ENCODE measurements around the gene DNPH1.

Gene DNPH1

DNA sequence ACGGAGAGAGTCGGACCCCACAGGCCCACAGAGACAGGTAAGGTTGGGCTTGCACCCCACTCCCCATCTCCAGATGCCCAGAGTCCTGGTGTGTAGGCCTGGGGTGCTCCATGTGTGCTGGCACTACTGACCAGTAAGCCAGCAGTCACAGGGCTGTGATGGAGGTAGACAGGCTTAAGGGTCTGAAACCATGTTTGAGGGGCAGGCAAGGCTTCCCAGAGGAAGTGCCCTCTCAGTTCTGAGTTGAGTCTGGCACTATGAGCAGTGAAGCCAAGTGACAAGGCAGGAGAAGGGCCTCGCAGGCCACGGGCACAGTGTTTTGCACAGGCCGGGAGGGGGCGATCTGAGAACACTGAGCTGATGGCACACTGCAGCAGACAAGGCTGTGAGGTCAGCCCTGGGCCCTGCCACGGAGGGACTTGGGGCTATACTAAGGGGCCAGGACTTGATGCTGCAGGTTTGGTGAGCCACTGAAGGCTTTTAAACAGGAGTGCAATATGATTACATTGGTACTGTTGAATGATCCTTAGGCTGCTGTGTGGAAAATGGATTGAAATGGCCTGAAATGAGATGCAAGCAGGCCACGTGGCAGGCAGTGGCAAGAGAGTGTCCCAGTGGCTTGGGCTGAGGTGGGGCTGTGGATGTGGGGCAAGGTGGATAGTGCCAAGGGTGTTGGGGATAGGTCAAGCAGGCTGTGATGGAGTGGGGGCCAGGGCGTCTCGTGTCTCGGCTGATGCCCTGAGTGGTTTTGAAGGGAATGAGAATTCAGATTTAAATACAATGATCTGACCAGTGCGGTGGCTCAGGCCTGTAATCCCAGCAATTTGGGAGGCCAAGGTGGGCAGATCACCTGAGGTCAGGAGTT, 34.3 kb upstream of the DNPH1 start:
- DNase-seq (ENCODE audit: low read depth in 2 of 2): peak; percentile 51 to 53

DNA sequence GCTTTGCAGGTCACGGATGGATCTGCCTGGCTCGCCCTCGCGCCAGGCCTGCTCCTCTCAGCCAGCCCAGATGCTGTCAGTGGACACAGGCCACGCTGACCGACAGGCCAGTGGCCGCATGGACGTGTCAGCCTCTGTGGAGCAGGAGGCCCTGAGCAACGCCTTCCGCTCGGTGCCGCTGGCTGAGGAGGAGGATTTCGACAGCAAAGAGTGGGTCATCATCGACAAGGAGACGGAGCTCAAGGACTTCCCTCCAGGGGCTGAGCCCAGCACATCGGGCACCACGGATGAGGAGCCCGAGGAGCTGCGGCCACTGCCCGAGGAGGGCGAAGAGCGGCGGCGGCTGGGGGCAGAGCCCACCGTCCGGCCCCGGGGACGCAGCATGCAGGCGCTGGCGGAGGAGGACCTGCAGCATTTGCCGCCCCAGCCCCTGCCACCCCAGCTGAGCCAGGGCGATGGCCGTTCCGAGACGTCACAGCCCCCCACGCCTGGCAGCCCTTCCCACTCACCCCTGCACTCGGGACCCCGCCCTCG, 33.6 kb upstream of the DNPH1 start:
- no peak for DNase-seq (ENCODE audit: low read depth in 2 of 2)

DNA sequence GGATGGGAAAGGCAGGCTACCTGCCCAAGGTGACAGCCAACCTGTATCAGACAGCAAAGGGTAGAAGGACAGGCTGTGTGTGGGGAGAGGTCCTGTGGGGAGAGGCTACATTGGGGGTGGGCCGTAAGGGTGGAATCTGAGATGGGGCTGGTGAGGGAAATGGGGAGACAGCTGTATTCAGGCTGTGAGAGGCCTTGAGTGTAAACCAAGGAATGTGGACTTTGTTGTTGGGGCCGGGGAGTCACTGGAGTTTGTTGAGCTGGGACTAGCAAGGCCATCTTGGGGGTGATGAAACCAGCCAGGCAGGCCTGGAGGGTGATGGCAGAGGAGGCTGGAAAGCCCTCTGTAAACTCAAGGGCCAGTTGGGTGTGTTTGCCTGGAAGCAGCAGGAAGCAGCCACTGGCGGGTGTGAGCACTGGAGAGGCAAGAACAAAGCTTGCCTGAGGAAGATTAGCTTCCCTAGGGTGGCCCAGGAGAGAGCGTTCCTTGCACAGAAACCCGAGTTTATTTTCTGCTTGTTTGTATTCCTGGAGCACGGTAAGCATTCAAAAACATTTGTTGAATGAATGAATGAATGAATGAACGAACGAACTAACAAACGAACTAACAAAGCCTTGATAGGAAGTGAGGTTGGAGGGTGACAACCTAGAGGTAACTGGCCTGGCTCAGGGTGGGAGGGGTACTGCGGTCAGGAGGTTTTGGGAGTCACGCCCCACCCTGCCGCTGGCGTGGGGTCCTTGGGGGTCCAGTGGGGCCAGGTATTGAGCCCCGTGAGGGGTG, 32.9 kb upstream of the DNPH1 start:
- DNase-seq (ENCODE audit: low read depth in 2 of 2): no peak

DNA sequence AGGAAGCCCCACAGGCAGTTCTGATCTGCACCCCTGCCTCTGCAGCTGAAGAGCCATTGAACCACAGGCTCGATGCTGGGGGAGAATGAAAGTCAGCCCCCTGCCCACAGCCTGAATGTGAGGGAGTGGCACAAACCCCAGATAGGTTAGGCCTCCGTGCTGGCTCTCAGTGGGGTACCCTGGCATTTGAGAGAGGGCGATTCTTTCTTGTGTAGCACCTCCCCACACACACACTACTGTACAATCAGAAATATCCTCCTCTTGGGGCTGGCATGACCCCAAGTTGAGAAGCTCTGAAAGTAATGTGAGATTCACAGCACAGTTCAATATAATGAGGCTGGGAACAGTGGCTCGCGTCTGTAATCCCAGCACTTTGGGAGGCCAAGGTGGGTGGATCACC, 31.9 kb upstream of the DNPH1 start:
- no peak for DNase-seq (ENCODE audit: low read depth in 2 of 2)

DNA sequence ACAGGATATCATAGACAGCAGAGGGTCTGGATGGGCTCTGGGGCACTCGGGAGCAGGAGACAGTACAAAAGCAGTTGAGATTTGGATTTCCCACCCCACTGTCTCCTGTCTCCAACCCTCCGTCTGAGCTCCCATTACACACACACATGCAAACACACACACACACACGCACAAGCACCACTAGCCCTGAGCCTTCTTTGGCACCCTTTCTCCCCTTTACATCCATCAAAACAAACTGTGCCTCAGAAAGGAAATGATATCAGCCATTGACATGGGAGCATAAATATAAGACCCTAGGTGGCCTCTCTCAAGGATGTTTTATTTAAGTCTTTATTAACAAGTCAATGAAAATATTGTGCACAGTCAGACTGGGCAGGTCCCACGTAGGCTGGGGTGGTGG, 31.5 kb upstream of the DNPH1 start:
- no peak for DNase-seq (ENCODE audit: low read depth in 2 of 2)

DNA sequence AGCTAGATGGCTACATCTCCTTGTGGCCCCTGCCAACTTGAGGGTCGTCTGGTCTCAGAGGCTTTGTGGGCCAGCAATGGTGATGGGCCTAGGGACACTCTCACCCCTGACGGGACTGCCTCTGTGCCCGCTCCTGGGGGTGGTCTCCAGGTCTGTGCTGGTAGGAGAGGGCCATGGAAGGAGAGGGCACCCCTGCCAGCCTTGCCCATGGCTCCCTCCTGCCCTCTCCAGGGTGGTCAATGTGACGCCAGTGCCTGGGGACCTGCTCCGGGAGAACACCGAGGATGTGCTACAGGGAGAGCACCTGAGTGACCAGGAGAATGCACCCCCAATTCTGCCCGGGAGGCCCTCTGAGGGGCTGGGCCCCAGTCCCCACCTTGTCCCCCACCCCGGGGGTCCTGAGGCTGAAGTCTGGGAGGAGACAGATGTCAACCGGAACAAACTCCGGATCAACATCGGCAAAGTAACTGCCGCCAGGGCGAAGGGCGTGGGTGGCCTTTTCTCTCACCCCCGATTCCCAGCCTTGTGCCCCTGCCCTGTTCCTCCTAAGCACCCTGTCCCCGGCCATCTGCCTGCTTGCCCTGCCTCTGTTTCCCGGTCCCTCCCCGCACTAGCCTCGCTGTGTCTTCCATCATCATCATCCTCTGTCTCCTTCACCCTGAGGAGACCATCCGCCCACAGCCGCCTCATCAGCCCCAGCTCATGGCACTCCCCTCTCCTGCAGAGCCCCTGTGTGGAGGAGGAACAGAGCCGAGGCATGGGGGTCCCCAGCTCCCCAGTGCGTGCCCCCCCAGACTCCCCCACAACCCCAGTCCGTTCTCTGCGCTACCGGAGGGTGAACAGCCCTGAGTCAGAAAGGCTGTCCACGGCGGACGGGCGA, 29.8 kb upstream of the DNPH1 start:
- no peak for DNase-seq (ENCODE audit: low read depth in 2 of 2)

DNA sequence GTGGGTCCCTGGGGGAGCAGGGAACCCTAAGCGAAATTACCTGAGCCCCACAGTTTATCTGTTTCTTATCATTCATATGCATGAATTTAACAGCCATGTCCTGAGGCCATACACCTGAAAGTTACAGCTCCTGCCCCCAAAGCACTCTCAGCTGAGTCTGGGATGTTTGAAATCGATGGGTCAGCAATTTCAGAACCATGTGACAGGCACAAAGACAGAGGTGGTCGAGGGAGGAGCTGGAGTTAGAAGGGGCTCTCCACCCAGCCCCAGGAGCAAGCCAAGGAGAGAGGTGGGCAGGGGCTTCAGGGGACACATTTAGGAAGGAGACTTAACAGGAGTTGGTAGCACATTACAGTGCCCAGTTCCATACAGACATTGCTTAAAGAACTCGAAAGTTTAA, 28.9 kb upstream of the DNPH1 start:
- no peak for DNase-seq (ENCODE audit: low read depth in 2 of 2)

DNA sequence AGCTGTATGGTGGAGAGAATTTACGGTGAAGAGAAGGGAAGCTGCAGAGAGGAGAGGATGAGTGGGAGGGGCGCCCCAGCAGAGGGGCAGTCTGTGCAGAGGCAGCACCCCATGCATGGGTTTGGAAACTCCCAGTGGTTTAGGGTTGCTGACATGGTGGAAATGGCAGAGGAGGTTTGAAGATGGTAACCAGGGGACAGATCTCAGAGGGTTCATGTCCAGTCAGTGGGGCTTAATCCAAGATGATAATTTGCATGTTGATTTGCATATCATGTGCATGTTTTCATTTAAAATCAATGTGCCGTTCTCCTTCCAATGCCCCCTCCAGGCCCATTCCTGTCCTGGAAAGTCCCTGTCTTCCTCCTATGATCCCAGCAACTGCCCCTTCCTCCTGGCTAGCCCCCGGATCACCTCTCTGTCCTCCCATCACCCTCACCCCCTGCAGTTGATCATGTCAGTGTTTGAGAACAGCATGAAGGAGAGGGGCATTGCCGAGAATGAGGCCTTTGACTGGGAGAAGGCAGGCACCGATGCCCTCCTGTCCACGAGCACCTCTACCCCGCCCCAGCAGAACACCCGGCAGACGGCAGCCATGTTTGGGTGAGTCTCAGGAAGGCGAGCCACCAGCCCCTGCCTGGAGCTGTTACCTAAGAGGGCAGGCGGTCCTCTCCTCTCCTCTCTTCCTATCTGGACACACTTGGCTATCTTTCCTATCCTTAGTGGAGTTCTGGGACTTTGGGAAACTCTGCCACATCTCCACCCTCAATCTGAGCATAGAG, 28.3 kb upstream of the DNPH1 start:
- no peak for DNase-seq (ENCODE audit: low read depth in 2 of 2)

DNA sequence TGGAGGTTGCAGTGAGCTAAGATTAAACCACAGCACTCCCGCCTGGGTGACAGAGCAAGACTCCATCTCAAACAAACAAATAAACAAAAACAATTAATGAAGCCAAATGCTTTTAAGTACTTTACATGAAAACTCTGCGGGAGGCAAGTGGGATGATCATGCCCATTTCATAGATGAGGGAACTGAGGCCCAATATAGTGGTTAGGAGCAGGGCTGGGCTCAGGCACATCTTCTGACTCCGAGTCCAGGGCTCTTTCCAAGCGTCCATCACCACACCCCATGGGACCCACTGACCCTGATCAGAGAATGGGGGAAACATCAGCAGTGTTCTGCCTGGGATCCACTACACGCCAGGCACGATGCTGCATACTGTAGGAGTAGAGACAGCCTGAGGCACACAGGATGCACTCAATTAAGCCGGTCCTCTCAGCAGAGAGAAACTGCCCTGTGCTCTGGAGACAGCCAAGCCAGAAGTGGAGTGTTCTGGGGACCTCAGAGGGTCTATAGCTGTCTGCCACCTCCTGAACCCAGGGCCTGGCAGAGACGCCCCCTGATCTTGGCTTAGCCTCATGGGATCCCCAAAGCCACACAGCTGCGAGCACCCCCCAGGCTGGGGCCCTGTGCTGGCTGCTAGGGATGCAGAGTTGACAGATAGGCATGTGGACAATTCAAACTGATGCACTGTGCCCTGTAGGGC, 27.5 kb upstream of the DNPH1 start:
- no peak for DNase-seq (ENCODE audit: low read depth in 2 of 2)

DNA sequence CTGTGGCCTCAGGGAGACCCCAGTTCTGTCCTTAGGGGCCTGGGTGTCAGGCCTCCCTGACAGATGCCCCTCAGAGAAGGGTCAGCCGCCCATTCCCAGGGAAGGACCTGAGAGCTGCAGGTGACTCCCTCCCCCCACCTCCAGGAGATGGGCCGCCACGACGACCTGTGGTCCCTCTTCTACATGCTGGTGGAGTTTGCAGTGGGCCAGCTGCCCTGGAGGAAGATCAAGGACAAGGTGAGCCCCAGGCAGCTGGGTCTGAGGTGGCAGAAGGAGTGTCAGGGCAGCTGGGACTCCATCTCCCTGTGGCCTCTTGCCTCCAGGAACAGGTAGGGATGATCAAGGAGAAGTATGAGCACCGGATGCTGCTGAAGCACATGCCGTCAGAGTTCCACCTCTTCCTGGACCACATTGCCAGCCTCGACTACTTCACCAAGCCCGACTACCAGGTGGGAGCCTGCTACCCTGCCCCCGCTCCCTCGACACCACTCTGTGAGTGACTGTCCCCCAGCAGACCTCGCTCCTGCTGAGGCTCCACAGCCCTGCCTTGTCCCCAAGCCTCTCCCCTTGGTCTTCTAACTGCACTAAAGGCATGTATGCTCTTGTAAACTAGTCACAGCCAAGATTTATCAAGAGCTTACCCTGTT, 26.2 kb upstream of the DNPH1 start:
- no peak for DNase-seq (ENCODE audit: low read depth in 2 of 2)

DNA sequence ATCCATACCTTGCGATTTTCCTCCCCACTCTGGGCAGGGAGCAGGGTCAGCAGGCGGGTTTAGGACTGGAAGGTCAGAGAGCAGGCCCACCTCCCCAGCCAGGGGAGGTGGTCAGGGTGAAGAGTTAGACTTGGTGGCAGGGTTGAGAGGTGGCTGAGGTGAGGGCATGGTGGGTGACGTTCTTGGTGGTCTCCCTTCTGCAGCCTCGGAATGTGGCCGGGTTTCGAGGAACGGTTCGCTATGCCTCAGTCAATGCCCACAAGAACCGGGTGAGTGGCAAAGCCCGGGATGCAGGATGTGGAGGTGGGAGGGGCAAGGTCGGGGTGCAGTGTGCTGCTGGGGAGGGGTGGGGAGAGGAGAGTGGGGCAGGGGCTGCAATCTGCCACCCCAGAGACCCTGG, 25.6 kb upstream of the DNPH1 start:
- no peak for DNase-seq (ENCODE audit: low read depth in 2 of 2)

DNA sequence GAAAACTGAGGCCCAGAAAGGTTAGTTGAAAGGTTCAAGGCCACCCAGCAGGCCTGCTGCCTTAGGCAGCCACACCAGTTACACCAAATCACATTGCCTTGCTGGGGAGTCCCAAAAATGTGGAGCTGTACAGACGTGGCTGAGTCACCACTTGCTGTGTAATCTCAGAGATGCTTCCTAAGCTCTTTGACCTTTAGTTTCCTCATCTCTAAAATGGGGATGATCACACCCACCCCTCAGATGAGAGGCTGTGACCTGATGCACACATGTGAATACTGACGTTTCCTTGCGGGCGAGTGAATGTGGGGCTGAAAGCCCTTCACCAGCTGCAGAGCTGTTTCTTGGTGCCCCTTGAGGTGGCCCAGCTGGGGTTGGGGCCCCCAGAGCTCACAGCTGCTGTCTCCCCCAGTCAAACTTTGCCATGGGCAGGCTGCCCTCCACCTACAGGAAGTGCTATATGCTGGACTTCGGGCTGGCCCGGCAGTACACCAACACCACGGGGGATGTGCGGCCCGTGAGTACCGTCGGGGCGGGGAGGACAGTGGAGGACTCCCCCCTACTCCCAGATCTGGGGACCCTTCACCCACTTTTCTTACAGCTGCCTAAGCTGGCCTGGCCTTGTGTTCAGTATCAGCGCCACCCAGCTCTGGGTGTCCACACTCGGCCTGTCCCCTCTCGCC, 25.0 kb upstream of the DNPH1 start:
- DNase-seq (ENCODE audit: low read depth in 2 of 2): no peak

DNA sequence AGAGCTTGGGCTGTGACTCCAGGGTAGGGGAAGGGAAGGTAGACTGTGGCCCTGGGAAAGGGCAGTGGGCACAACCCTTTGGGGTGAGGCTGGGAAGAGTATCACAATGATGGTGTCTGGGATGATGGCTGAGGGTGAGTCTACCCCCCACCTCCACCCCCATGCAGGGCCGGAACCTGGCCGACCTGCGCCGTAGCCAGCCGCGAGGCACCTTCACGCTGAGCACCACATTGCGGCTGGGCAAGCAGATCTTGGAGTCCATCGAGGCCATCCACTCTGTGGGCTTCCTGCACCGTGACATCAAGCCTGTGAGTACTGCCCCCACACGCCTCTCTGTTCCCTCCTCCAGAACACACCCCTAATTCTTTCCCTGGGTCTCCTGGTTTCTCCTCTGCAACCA, 24.1 kb upstream of the DNPH1 start:
- DNase-seq (ENCODE audit: low read depth in 2 of 2): no peak

DNA sequence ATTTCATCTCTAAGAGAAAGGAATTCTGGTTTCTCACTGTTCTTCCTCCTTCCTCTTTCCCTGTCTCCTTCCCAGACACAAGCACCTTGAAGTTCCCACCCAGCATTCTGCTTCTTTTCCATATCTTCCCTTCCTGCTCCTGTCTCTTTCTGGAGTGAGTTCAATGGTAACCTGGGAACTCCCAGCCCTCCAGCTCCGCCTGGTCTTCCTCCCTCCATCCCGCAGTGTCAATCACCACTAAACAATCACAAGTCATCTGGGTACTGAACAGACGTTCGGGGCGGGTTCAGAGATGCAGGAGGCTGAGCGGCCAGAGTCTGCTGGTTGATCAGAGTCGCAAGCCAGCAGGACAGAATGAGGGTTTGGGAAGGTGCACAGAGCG, 21.7 kb upstream of the DNPH1 start:
- DNase-seq (ENCODE audit: low read depth in 2 of 2): no peak

DNA sequence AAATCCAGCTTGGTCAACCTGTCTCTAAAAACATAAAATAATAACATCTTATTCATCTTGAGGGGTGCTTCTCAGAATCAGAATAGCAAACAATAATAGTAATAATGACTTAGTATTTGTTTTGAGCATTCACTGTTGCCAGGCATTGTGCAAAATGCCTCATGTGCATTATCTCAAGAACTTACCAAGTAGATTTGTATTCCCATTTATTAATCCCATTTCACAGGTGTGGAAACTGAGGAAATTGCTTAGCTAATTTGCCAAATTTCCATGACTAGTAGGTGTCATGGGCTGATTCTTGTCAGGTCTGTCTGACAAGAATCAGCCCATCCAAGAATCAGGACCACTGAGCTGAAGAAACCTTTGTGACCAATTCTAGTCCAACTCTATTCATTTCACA, 19.5 kb upstream of the DNPH1 start:
- no peak for DNase-seq (ENCODE audit: low read depth in 2 of 2)

DNA sequence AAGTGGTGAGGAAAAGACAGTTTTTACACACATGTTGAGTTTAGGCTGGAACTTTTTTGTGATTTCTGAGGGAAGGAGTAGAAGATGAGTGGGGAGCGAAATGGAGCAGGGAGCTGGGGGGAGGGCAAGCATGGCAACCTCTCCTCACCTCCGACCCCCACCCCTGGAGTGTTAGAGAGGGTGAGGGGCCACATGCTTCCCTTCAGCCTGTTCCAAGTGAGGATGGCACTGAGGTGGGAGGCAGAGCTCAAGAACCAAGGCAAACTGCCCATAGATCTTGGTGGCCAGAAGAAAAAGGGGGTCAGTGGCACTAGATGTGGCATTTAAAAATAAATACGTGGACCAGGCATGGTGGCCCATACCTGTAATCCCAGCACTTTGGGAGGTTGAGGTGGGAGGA, 18.8 kb upstream of the DNPH1 start:
- DNase-seq (ENCODE audit: low read depth in 2 of 2): no peak

DNA sequence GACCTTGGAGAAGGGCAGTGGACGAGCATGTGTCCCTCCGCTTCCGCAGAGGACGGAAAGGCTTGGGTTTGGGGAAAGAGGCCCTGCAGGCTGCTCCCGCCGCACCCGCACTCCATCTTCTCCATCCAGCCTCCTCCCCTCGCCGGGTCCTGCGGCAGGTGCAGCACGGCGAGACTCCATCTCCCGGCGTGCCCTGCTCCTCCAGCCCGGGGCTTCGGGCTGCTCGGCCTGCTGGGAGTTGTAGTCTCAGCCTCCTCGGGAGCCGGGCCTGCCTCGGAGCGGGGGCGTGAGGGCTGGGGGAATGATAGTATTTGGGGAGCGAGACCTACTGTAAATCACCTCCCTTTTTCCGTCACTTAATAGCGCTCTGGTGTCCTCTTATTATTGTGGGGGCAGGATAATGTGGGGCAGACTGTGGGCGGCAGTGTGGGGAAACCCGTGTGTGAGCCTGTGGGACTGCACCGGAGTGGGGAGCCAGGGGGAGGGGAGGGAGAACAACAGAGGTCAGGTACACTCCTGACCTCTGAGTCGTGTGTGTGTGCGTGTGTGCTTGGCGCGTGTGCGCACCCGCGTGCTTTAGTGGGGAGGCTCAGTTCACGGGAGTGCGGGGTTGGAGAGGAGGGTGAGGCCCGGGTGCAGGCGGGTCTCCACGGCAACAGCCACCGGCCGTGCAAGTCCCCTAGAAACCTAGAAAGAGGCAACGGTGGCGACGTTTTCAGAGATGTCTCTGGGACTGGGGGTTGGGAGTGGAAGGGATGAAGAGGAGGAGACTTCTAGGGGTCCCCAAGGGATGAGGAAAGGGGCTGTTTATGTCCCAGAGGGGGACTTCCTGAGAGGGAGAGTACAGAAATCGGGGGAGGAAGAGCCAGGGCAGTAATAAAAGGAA, 18.1 kb upstream of the DNPH1 start:
- DNase-seq (ENCODE audit: low read depth in 2 of 2): peak; percentile 65 to 70

DNA sequence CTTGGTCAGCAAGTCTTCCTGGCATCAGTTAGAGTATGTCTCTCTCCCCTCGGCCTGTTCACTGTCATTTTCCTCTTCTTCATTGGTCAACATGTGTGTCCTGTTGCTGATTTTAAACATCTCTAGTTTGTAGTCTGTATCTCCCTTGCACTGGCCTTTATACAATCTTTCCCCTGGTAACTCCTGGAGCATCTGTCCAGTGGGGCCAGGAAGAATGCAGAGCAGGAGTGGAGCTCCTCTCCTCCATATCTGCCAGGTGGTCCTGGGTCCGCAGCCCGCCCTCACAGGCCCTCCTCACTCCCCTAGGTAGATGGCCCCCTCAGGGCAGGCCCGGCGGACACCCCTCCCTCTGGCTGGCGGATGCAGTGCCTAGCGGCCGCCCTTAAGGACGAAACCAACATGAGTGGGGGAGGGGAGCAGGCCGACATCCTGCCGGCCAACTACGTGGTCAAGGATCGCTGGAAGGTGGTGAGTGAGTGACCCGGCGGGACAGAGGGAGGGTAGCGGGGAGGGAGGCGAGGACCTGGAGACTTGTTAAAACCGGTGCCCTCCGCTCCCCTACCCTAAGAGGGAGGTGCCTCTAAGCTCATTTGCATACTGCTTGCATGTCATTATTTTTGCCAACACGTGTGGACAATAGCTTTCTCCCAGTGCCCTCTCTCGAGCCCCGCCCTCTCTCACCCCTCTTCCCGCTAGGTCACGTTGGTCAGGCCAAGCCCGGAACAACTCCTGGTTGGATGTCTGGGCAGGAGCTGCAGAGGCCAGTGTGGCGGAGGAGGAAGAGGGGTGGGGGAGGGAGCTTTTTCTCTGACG, 17.2 kb upstream of the DNPH1 start:
- no peak for DNase-seq (ENCODE audit: low read depth in 2 of 2)

Measured in activated CD8-positive, alpha-beta memory T cell treated with anti-CD3 and anti-CD28 coated beads for 4 hours (primary cell).